H1 (cell line): Measurements from ENCODE around the gene ADRA2C. TPM values are rescaled to one million over a fixed set of nuclear protein-coding genes. Genes with fewer than 3 reads are reported as not detected.

ENCODE experiments used
- CTCF ChIA-PET: fragments of 300-600 bp; sonication (Branson Sonifier 250); formaldehyde crosslinking; loops from one replicate; lab custom pipeline; 2021; ENCODE audit not compliant: partially characterized antibody; lab: Charles Lee
- POLR2A ChIA-PET: fragments of 300-600 bp; sonication (Branson Sonifier 250); formaldehyde crosslinking; loops from one replicate; lab custom pipeline; 2021; ENCODE audit warnings: inconsistent platforms; ENCODE audit not compliant: partially characterized antibody; lab: Charles Lee
- DNase-seq, 2 experiments: peaks; one replicate each; pipeline versions ENCODE4 v3.0.0 to v3.0.0-alpha.2; 2010 to 2022; ENCODE audit warnings: low spot score in 2 of 2, low read depth in 1 of 2, mixed read lengths in 1 of 2
- FAIRE-seq: peaks from 2 replicates; lab custom pipeline; 2011; peaks lifted over from hg19 to GRCh38; lab: Jason Lieb, UNC
- H2AFZ ChIP-seq: 2 replicates; pipeline ENCODE4 v1.8.1; 2012; ENCODE audit warnings: low read length, inconsistent platforms
- H2AK5ac ChIP-seq: 2 replicates; pipeline ENCODE4 v1.6.1; 2013; ENCODE audit warnings: low read depth, low read length
- H2BK120ac ChIP-seq: replicated peaks from 2 replicates; pipeline ENCODE3; 2013; ENCODE audit warnings: low read depth, low read length, inconsistent platforms
- H2BK12ac ChIP-seq: 2 replicates; pipeline ENCODE4 v1.6.1; 2013; ENCODE audit warnings: low read depth, low read length
- H2BK15ac ChIP-seq: 2 replicates; pipeline ENCODE4 v1.6.1; 2013; ENCODE audit warnings: low read length
- H2BK20ac ChIP-seq: 2 replicates; pipeline ENCODE4 v1.6.1; 2013; ENCODE audit warnings: low read length
- H2BK5ac ChIP-seq: 2 replicates; pipeline ENCODE4 v1.6.1; 2013; ENCODE audit warnings: low read depth, low read length
- H3K14ac ChIP-seq: 2 replicates; pipeline ENCODE4 v1.6.1; 2013; ENCODE audit warnings: inconsistent platforms; ENCODE audit not compliant: insufficient read length
- H3K18ac ChIP-seq: 2 replicates; pipeline ENCODE4 v1.6.1; 2013; ENCODE audit warnings: low read length; ENCODE audit errors: extremely low read depth
- H3K23ac ChIP-seq: 2 replicates; pipeline ENCODE4 v1.6.1; 2013; ENCODE audit warnings: inconsistent platforms; ENCODE audit not compliant: insufficient read length
- H3K23me2 ChIP-seq: 2 replicates; pipeline ENCODE4 v1.6.1; 2013; ENCODE audit warnings: low read depth, low read length
- H3K27ac ChIP-seq: 2 replicates; pipeline ENCODE4 v1.6.1; 2011; ENCODE audit warnings: low read depth, low read length, inconsistent platforms
- H3K27me3 ChIP-seq, 4 experiments: replicated peaks in 1 of 4; 1 replicate in 1 of 4; 2 replicates in 3 of 4; pipeline versions ENCODE4 v1.6.1 to v1.8.1; 2011 to 2013; ENCODE audit warnings: low read length in 3 of 4, mild to moderate bottlenecking in 3 of 4, inconsistent platforms in 2 of 4, mixed read lengths in 2 of 4, moderate library complexity in 1 of 4; ENCODE audit not compliant: control insufficient read depth in 3 of 4, insufficient read depth in 3 of 4; ENCODE audit errors: extremely low read depth in 1 of 4
- H3K36me3 ChIP-seq, 4 experiments: 2 replicates each; pipeline versions ENCODE4 v1.6.1 to v1.8.1; 2011 to 2013; ENCODE audit warnings: mild to moderate bottlenecking in 4 of 4, low read length in 3 of 4, moderate library complexity in 2 of 4, control low read depth in 1 of 4, inconsistent platforms in 1 of 4; ENCODE audit not compliant: insufficient read depth in 4 of 4, control insufficient read depth in 2 of 4
- H3K4ac ChIP-seq: replicated peaks from 2 replicates; pipeline ENCODE3; 2013; ENCODE audit warnings: low read length, low read depth, mixed read lengths, inconsistent platforms; ENCODE audit not compliant: insufficient read length
- H3K4me1 ChIP-seq, 4 experiments: replicated peaks in 1 of 4; 1 replicate in 1 of 4; 2 replicates in 3 of 4; pipeline versions ENCODE4 v1.6.1 to v1.8.1; 2011 to 2013; ENCODE audit warnings: low read length in 3 of 4, inconsistent platforms in 2 of 4, mixed read lengths in 1 of 4; ENCODE audit not compliant: insufficient read depth in 4 of 4, control insufficient read depth in 3 of 4
- H3K4me2 ChIP-seq, 2 experiments: 2 replicates each; pipeline versions ENCODE4 v1.6.1 to v1.8.1; 2011 to 2013; ENCODE audit warnings: low read depth in 2 of 2, low read length in 2 of 2, control low read depth in 1 of 2, inconsistent platforms in 1 of 2, mild to moderate bottlenecking in 1 of 2; ENCODE audit not compliant: insufficient read depth in 1 of 2
- H3K4me3 ChIP-seq, 4 experiments: fragments of 200-600, 300-600 bp in 1 of 4; sonication (generic), shearing (Covaris generic), sonication (Bioruptor Twin) in 1 of 4; 2 replicates each; pipeline versions ENCODE4 v1.5.1 to v1.8.1; 2011 to 2016; ENCODE audit warnings: low read length in 4 of 4, low read depth in 3 of 4, control low read depth in 2 of 4, inconsistent platforms in 2 of 4, mild to moderate bottlenecking in 2 of 4, mixed read lengths in 1 of 4, moderate library complexity in 1 of 4; ENCODE audit not compliant: insufficient read depth in 2 of 4; ENCODE audit errors: extremely low read depth in 1 of 4
- H3K56ac ChIP-seq: replicated peaks from 2 replicates; pipeline ENCODE3; 2013; ENCODE audit warnings: low read depth, mild to moderate bottlenecking, mixed read lengths, low read length, inconsistent platforms; ENCODE audit not compliant: insufficient read length
- H3K79me1 ChIP-seq: 2 replicates; pipeline ENCODE4 v1.6.1; 2013; ENCODE audit warnings: low read depth, low read length, control low read depth
- H3K79me2 ChIP-seq, 2 experiments: 2 replicates each; pipeline versions ENCODE4 v1.6.1 to v1.8.1; 2012 to 2013; ENCODE audit warnings: low read length in 2 of 2, mild to moderate bottlenecking in 2 of 2, inconsistent platforms in 1 of 2; ENCODE audit not compliant: insufficient read depth in 2 of 2, control insufficient read depth in 1 of 2
- H3K9ac ChIP-seq, 4 experiments: replicated peaks in 1 of 4; 1 replicate in 1 of 4; 2 replicates in 3 of 4; pipeline versions ENCODE4 v1.6.1 to v1.8.1; 2011 to 2013; ENCODE audit warnings: low read depth in 3 of 4, low read length in 3 of 4, control low read depth in 2 of 4, mild to moderate bottlenecking in 2 of 4, moderate library complexity in 2 of 4, inconsistent platforms in 1 of 4; ENCODE audit errors: extremely low read depth in 1 of 4
- H3K9me3 ChIP-seq, 2 experiments: 2 replicates each; pipeline versions ENCODE4 v1.6.1 to v1.8.1; 2012 to 2013; ENCODE audit warnings: mild to moderate bottlenecking in 2 of 2, moderate library complexity in 2 of 2, control low read depth in 1 of 2, inconsistent platforms in 1 of 2, low read depth in 1 of 2, low read length in 1 of 2, mixed read lengths in 1 of 2; ENCODE audit not compliant: insufficient read depth in 2 of 2
- H4K20me1 ChIP-seq, 2 experiments: replicated peaks in 1 of 2; 2 replicates each; pipeline versions ENCODE3 to v1.8.1; 2011 to 2013; ENCODE audit warnings: inconsistent platforms in 2 of 2, low read length in 2 of 2, mild to moderate bottlenecking in 1 of 2; ENCODE audit not compliant: insufficient read depth in 2 of 2, control insufficient read depth in 1 of 2
- H4K5ac ChIP-seq: 2 replicates; pipeline ENCODE4 v1.6.1; 2013; ENCODE audit warnings: low read length, low read depth, mixed read lengths, inconsistent platforms; ENCODE audit not compliant: insufficient read length
- H4K8ac ChIP-seq: 2 replicates; pipeline ENCODE4 v1.8.0; 2013; ENCODE audit warnings: mild to moderate bottlenecking, moderate library complexity, low read length, inconsistent platforms; ENCODE audit not compliant: insufficient read depth; ENCODE audit errors: extremely low read depth
- H4K91ac ChIP-seq: replicated peaks from 2 replicates; pipeline ENCODE3; 2013; ENCODE audit warnings: low read length, mixed read lengths, inconsistent platforms; ENCODE audit not compliant: insufficient read length
- BRCA1 ChIP-seq: IDR thresholded peaks from 2 replicates; pipeline ENCODE4 v1.6.1; 2012; ENCODE audit warnings: low read depth, low read length, improper control_type of control experiment
- CHD2 ChIP-seq: IDR thresholded peaks from 2 replicates; pipeline ENCODE4 v1.6.1; 2012; ENCODE audit warnings: low read length, improper control_type of control experiment
- WGBS, 2 experiments: shearing (Covaris generic) in 1 of 2; methylation state at CpG; one replicate each; pipeline versions ENCODE4 v1.1.6 to v1.1.7; 2013 to 2015; ENCODE audit warnings: low lambda C conversion rate in 2 of 2, mixed read lengths in 2 of 2, inconsistent platforms in 1 of 2, low coverage in 1 of 2, missing lambda C conversion rate in 1 of 2; ENCODE audit not compliant: insufficient replicate concordance in 2 of 2, insufficient coverage in 1 of 2, insufficient read length in 1 of 2; ENCODE audit errors: extremely low coverage in 1 of 2, missing lambda C conversion rate in 1 of 2; 5-methylcytosine and 5-hydroxymethylcytosine counted together
- polyA plus RNA-seq, 7 experiments: library from polyadenylated mRNA; depleted of rRNA in 3 of 7; stranded (reverse) in 5 of 7; unstranded in 2 of 7; fragments of >200 nt in 5 of 7; fragments of 200-250 nt in 2 of 7; gene quantifications; 1 replicate in 5 of 7; 2 replicates in 1 of 7; 4 replicates in 1 of 7; pipeline versions ENCODE4 v1.2.1 to v1.2.3, GENCODE V29; 2011 to 2013; ENCODE audit warnings: missing spikeins in 2 of 7, mixed read lengths in 2 of 7
- total RNA-seq: library from RNA; stranded (reverse); fragmentation: NEBNext Ultra II Directional; extraction: Animal tissue kit (Norgen Biotek cat#: 25700); gene quantifications from 2 replicates; pipeline ENCODE4 v1.2.1, GENCODE V29; 2021

ADRA2C gene
- total and polyA plus RNA-seq, 2 of the 8 experiments (the other 6 are each of a cell fraction or from before 2014, with no cell fraction given) = 14.6 to 14.8 TPM

DNA sequence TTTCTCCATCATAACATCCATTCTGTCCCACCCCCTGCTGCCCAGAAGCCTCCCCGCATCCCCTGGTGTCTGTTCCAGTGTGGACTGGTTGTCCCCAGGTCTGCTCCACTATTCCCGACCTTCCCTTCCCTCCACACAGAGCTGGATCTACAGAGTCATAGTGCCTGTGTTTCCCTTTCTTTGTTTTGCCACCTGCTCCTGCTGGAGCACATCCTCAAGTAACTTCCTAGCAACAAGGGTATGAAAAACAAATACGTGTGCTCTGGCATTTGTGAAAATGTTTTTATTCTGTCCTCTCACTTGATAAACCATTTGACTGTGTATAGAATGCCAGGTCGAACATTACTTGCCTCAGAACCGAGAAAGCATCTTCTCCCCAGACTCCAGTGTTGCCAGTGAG is 29.9 kb upstream of the ADRA2C start:
- Histone ChIP-seq H2AK5ac (no peak overlapping the region), H2BK5ac (no peak overlapping the region), H3K4ac (no peak overlapping the region), H3K9me3 (no peaks in the 10 kb centered on the region)
- no peak for DNase-seq
- no peak for TF ChIP-seq CHD2
- TF ChIP-seq BRCA1 = no peak
- TF ChIP-seq, all 59 proteins: peak for 0
- no peak for FAIRE-seq
- Histone ChIP-seq H3K4me2 (no peak overlapping the region), H3K27me3 (no peaks in the 10 kb centered on the region), H3K23me2 (no peaks in the 10 kb centered on the region), H3K36me3 (no peaks in the 10 kb centered on the region), H4K8ac (no peak overlapping the region), H4K5ac (no peak overlapping the region), H4K91ac (no peak overlapping the region), H3K4me3 (no peak overlapping the region), H3K79me1 (no peaks in the 10 kb centered on the region), H3K79me2 (no peaks in the 10 kb centered on the region), H3K23ac (no peak overlapping the region), H2BK15ac (no peak overlapping the region), H3K9ac (no peak overlapping the region), H4K20me1 (no peaks in the 10 kb centered on the region), H2AFZ (no peak overlapping the region), H2BK20ac (no peak overlapping the region), H3K27ac (no peak overlapping the region), H3K4me1 (peaks cover 0 to 12% (median under 1%) of the 10 kb centered on the region in 4 experiments; a peak in 5 of 7 replicates), H3K14ac (no peak overlapping the region), H2BK12ac (no peak overlapping the region), H2BK120ac (no peak overlapping the region), H3K18ac (no peak overlapping the region), H3K56ac (no peak overlapping the region)
- ChIA-PET CTCF (interaction anchor here (1.4 to 2.3 kb wide), 2 partner anchors 11 to 35 kb away, joined by 3 to 5 read pairs; no protein-coding TSS in a partner anchor), POLR2A (no interaction called here)
- WGBS, 2 experiments = 83% methylated on average over 5 of the region's 5 CpGs; no CpG with 5 or more reads in 1 of the 2 experiments
